ENCODE results near the gene IFNGR1.
"Not testable (repeated sequence)": the region's sequence is repeated elsewhere in the genome, so short reads cannot be mapped to it uniquely, and the experiment has no call there.

The IFNGR1 gene

GRCh38 chr6:137213813-137214212 lies 5.4 kb downstream of the IFNGR1 start:
- TF ChIP-seq ZFX (IDR thresholded peaks at IDR 0.05; ENCODE audit: borderline replicate concordance) (no peak), CTCF (IDR thresholded peaks at IDR 0.05) (no peak)
- no peak overlapping the region for H3K27ac ChIP-seq

- H3K27ac ChIP-seq: no peak overlapping the region
Observed at GRCh38 chr6:137213331-137213740, 5.8 kb downstream of the IFNGR1 start.

GRCh38 chr6:137211910-137212309 lies 7.3 kb downstream of the IFNGR1 start:
- TF ChIP-seq ZFX (IDR thresholded peaks at IDR 0.05; ENCODE audit: borderline replicate concordance) (no peak), CTCF (IDR thresholded peaks at IDR 0.05) (no peak)
- H3K27ac ChIP-seq: no peak overlapping the region

More at GRCh38 chr6:137213331-137213740, 5.8 kb downstream of the IFNGR1 start:
- no peak for TF ChIP-seq ZFX (IDR thresholded peaks at IDR 0.05; ENCODE audit: borderline replicate concordance)
- no peak for TF ChIP-seq CTCF (IDR thresholded peaks at IDR 0.05)

GRCh38 chr6:137210903-137211302 lies 8.3 kb downstream of the IFNGR1 start:
- H3K27ac ChIP-seq: no peak overlapping the region
- no peak for TF ChIP-seq CTCF (IDR thresholded peaks at IDR 0.05)
- no peak for TF ChIP-seq ZFX (IDR thresholded peaks at IDR 0.05; ENCODE audit: borderline replicate concordance)

- no peak for TF ChIP-seq ZFX (IDR thresholded peaks at IDR 0.05; ENCODE audit: borderline replicate concordance)
- TF ChIP-seq CTCF (IDR thresholded peaks at IDR 0.05): no peak
- H3K27ac ChIP-seq: no peak overlapping the region
Observed at GRCh38 chr6:137208279-137208678, 10.9 kb downstream of the IFNGR1 start.

GRCh38 chr6:137207457-137207856 lies 11.7 kb downstream of the IFNGR1 start:
- not testable (repeated sequence) for H3K27ac ChIP-seq

- H3K27ac ChIP-seq: no peak overlapping the region
- no peak for TF ChIP-seq CTCF (IDR thresholded peaks at IDR 0.05)
Observed at GRCh38 chr6:137206577-137206976, 12.6 kb downstream of the IFNGR1 start.

GRCh38 chr6:137203256-137203655 lies 15.9 kb downstream of the IFNGR1 start:
- H3K27ac ChIP-seq: no peak overlapping the region
- no peak for TF ChIP-seq ZFX (IDR thresholded peaks at IDR 0.05; ENCODE audit: borderline replicate concordance)
- no peak for TF ChIP-seq CTCF (IDR thresholded peaks at IDR 0.05)
